GM15510 (cell line): Measurements from ENCODE around the gene PLB1.

Source experiments
- POLR2A ChIP-seq: IDR thresholded peaks from 3 replicates; pipeline ENCODE4 v1.6.1; 2011; ENCODE audit warnings: borderline replicate concordance; ENCODE audit not compliant: insufficient read length; ENCODE audit errors: extremely low read depth

Gene PLB1

GRCh38 chr2:28509361-28509760 lies 13.5 kb downstream of the PLB1 start:
- TF ChIP-seq POLR2A, result no peak

GRCh38 chr2:28510184-28510583 lies 14.3 kb downstream of the PLB1 start:
- TF ChIP-seq POLR2A, result no peak

GRCh38 chr2:28511871-28512606 lies 16.2 kb downstream of the PLB1 start:
- TF ChIP-seq POLR2A, result no peak

GRCh38 chr2:28512607-28512965 lies 16.7 kb downstream of the PLB1 start:
- no peak for TF ChIP-seq POLR2A

GRCh38 chr2:28513097-28513496 lies 17.2 kb downstream of the PLB1 start:
- no peak for TF ChIP-seq POLR2A

GRCh38 chr2:28515176-28515751 lies 19.4 kb downstream of the PLB1 start:
- no peak for TF ChIP-seq POLR2A

- TF ChIP-seq POLR2A, result no peak
Observed at GRCh38 chr2:28516430-28516829, 20.6 kb downstream of the PLB1 start.

- no peak for TF ChIP-seq POLR2A
Observed at GRCh38 chr2:28516950-28517349, 21.1 kb downstream of the PLB1 start.

- TF ChIP-seq POLR2A, result no peak
Observed at GRCh38 chr2:28521663-28522062, 25.8 kb downstream of the PLB1 start.

GRCh38 chr2:28522481-28522880 lies 26.6 kb downstream of the PLB1 start:
- TF ChIP-seq POLR2A, result no peak

GRCh38 chr2:28523902-28524301 lies 28.0 kb downstream of the PLB1 start:
- TF ChIP-seq POLR2A, result no peak

GRCh38 chr2:28525481-28525880 lies 29.6 kb downstream of the PLB1 start:
- TF ChIP-seq POLR2A, result no peak

GRCh38 chr2:28526527-28527132 lies 30.8 kb downstream of the PLB1 start:
- TF ChIP-seq POLR2A, result no peak

GRCh38 chr2:28527196-28527595 lies 31.3 kb downstream of the PLB1 start:
- TF ChIP-seq POLR2A, result no peak

- TF ChIP-seq POLR2A, result no peak
Observed at GRCh38 chr2:28528206-28528605, 32.3 kb downstream of the PLB1 start.

GRCh38 chr2:28530782-28531181 lies 34.9 kb downstream of the PLB1 start:
- no peak for TF ChIP-seq POLR2A

- no peak for TF ChIP-seq POLR2A
Observed at GRCh38 chr2:28532399-28532798, 36.5 kb downstream of the PLB1 start.

GRCh38 chr2:28533044-28533680 lies 37.3 kb downstream of the PLB1 start:
- TF ChIP-seq POLR2A, result no peak
